Measurements from ENCODE around the gene THSD4. TPM values are rescaled to one million over a fixed set of nuclear protein-coding genes. Genes with fewer than 3 reads are reported as not detected.

THSD4 gene
- total and polyA plus RNA-seq, 2 of the 8 experiments (the other 6 are each of a cell fraction or from before 2014, with no cell fraction given) = 2.5 to 6.2 TPM

DNA sequence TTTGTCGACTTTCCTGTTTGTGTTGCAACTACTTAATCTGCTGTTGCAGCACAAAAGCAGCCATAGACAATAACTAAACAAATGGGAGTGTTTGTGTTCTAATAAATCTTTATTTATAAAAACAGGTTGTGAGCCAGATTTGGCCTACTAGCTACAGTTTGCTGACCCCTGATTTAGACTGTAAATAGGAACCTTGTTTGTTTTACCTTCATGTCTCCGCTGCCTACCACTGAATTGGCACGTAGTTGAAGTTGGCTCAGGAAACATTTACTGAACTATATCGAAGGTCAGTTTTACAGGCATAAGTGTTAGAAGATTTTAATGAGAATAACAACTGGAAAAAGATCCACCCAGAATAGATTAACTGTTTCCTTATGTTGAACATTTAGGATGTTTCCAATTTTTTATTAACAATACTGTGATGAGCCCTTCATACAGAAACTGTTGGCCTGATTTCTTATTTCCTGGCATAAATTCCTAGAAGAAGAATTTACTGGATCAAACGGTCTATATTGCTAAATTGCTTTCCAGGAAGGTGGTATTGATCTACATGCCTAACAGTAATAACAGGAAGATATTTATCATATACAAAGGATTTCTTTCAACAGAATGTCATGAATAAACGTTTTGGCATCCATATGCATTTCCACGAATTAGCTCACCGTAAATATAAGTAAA lies 538.9 kb downstream of the THSD4 start (continued):
- TF ChIP-seq EP300 (IDR thresholded peaks at IDR 0.05; ENCODE audit: borderline replicate concordance in 1 of 2, low read depth in 2 of 2, low read length in 2 of 2) = no peak
- no peak for TF ChIP-seq SIN3A (conservative IDR thresholded peaks at IDR 0.05 in 1 of 2, IDR thresholded peaks at IDR 0.05 in 1 of 2; ENCODE audit: low read depth in 1 of 2, low read length in 2 of 2)
- TF ChIP-seq POU5F1 (IDR thresholded peaks at IDR 0.05; ENCODE audit: low read depth, low read length) = no peak
- TF ChIP-seq HDAC2 (IDR thresholded peaks at IDR 0.05; ENCODE audit: borderline replicate concordance in 1 of 2, low read depth in 2 of 2, low read length in 2 of 2) = no peak
- TF ChIP-seq SIRT6 (IDR thresholded peaks at IDR 0.05; ENCODE audit: low read length) = no peak
- TF ChIP-seq RBBP5 (IDR thresholded peaks at IDR 0.05; ENCODE audit: borderline replicate concordance, low read depth, low read length) = no peak
- no peak for TF ChIP-seq SIX5 (IDR thresholded peaks at IDR 0.05; ENCODE audit: low read depth, low read length)
- no peak for TF ChIP-seq BCL11A (IDR thresholded peaks at IDR 0.05; ENCODE audit: low read depth in 2 of 2, low read length in 2 of 2)

All from H1 (cell line).